Adrenal gland (tissue), 5 donors: ENCODE results near the gene KCNG4.

Experiments
- POLR2A ChIP-seq, 2 donors: fragments of 450-650 bp; IDR thresholded peaks; one replicate each; pipeline ENCODE4 v1.6.1; 2017; ENCODE audit warnings: antibody characterized with exemption in 2 of 2, mild to moderate bottlenecking in 2 of 2, moderate library complexity in 1 of 2
- TF ChIP-seq, protein P1 (sequence below), 6 experiments: fragments of 450-650 bp in 4 of 6; fragments of 200-600 bp in 2 of 6; sonication (generic) in 1 of 6; IDR thresholded peaks; 1 replicate in 5 of 6; 2 replicates in 1 of 6; pipeline versions ENCODE4 v1.5.1 to v1.8.0; 2016 to 2021; ENCODE audit warnings: antibody characterized with exemption in 6 of 6, mild to moderate bottlenecking in 2 of 6, moderate library complexity in 1 of 6
- donor health status: DM: no; HTN: no; CAD: no.

DNA sequence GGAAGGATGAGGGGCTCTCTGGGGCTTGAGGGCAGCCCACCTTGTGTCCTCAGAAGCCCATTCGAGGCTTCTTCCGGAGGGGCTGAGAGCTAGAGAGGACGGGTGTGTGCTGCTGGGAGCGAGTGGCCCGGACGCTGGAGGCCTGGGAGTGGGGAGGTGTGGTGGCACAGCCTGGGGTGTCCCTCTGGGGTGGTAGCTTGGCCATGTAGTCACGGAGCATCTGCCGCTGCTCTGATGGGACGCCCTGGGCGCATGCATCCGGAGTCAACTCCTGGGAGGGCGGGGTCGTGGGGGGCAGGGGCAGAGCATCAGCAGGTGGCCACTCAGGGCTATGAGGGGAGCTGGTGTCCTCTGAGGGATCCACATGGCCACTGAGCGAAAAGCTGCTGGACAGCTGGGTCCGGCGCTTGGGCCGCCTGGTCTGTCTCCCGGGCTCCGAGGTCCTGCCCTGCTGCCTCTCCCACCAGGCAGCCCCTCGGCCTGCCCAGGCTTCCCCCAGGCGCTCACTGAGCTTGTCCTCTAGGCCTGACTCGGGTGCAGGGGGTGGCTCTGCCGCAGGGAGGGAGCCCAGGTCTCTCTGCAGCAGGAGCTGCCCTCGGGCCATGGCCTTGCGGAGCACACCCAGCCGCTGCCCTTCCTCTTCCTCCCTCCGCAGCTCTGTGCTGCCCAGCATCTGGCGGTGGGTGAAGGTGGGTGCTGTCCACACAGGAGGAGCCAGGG is 60.8 kb downstream of the KCNG4 start:
- TF ChIP-seq, protein P1, sequence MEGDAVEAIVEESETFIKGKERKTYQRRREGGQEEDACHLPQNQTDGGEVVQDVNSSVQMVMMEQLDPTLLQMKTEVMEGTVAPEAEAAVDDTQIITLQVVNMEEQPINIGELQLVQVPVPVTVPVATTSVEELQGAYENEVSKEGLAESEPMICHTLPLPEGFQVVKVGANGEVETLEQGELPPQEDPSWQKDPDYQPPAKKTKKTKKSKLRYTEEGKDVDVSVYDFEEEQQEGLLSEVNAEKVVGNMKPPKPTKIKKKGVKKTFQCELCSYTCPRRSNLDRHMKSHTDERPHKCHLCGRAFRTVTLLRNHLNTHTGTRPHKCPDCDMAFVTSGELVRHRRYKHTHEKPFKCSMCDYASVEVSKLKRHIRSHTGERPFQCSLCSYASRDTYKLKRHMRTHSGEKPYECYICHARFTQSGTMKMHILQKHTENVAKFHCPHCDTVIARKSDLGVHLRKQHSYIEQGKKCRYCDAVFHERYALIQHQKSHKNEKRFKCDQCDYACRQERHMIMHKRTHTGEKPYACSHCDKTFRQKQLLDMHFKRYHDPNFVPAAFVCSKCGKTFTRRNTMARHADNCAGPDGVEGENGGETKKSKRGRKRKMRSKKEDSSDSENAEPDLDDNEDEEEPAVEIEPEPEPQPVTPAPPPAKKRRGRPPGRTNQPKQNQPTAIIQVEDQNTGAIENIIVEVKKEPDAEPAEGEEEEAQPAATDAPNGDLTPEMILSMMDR (IDR thresholded peaks at IDR 0.05): no peak
- no peak for TF ChIP-seq POLR2A (IDR thresholded peaks at IDR 0.05)
